GM18861 (cell line): ENCODE results near the gene PARP15.
"Not testable (repeated sequence)": the region's sequence is repeated elsewhere in the genome, so short reads cannot be mapped to it uniquely, and the experiment has no call there.

Source experiments
- ATAC-seq: cut with Tn5 transposase; IDR thresholded peaks from one replicate; pipeline ENCODE4 v1.9.1; 2021; ENCODE audit not compliant: unreplicated experiment

The PARP15 gene

GRCh38 chr3:122577409-122578031 lies at the start of gene PARP15:
TSS of gene PARP15 (plus strand) at chr3:122577650. CDS start at chr3:122577668, 18 bp downstream.
- ATAC-seq = no peak

- no peak for ATAC-seq
These were observed 47.3 kb upstream of the PARP15 start for GRCh38 chr3:122530164-122530563.

DNA sequence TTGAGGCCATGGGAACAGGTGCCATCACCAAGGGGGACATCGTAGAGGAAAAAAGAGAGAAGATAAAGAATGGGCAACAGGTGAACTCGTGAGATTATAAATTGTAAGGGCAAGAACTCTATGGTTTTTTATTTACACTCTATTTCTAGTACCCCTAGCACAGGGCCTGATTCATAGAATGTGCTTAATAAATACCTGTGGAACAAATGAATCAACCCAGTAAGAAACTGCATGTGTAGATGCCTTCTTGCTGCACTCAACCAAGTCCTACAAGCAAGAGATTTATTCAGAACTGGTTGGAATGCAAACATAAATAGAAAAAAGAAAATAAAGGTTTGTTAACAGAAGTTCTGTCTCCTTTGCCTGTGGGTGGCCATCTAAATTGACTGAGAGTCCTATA lies 44.0 kb upstream of the PARP15 start:
- no peak for ATAC-seq

DNA sequence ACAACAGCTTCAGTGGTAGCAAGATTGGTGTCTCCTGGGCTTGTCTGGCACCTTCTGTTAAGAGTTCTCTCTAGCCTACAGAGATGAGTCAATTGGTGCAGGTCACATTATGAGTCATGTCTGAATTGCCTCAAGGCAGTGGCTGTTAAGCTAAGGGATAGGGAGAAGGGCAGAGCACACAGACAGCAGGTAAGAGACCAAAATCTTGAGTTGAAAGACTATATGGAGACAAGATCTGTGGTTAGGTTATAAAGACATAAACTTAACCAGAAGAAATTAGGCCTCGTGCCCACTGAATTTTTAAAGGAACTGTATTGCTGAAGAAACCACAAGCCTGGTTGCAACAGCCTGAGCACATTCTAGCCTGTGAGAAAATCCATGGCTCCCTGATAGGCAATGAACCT lies 43.5 kb upstream of the PARP15 start:
- ATAC-seq = peak; percentile 99

DNA sequence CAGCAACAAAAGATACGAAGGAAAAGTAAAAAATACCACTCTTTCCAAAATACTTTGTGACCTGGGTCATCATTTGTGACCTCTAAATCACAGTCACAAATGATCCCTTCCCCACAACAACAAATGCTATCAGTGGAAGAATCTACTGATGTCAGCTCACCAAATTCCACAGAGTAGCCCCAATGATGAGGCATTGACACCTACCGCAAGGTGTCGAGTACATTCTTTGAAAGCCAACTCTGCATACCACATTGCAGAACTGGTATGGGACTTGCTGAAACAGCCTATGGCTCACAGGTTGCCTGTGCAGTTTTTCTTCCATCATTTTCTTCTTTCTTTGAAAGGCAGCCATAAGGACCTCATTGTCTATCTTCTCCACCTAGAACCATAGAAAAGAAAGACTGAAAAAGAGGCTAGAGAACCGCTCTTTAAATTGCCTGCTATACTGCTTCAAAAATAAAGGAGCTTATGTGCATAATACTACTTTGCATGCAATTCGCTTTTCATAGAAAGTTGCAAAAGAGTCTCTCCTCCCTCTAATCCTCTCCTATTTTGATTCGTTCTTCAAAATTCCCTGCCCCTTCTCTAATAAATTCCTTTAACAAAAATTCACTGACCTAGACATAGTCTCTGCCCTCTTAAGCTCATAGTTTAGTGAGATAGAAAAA lies 41.4 kb upstream of the PARP15 start:
- ATAC-seq = no peak

- no peak for ATAC-seq
These were observed 40.8 kb upstream of the PARP15 start for GRCh38 chr3:122536632-122537001.

DNA sequence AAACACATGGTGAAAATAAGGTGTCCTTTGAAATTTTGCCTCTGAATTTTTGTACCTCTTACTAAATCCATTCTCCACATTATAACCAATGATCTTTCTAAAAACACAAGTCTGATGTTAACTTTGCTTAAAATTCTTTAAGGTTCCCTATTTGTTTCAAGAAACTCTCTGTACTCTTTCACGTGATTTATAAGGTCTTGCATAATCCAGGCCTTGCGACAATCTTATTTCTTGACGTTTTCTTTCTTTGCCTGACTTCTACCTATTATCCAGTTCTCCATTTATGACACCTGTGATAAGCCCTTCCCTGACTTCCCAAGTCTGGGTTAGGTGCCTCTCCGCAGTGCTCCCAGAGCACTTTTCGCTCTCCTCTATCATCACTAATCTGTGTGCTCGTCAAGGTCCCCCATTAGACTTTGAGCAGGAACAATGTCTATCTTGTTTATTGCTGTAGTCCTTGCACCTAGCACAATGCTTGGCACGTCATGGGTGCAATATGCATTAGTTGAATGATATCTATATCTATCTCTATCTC lies 38.4 kb upstream of the PARP15 start:
- ATAC-seq = no peak

- ATAC-seq = no peak
These were observed 31.3 kb upstream of the PARP15 start for GRCh38 chr3:122546151-122546550.

- ATAC-seq = no peak
These were observed 29.4 kb upstream of the PARP15 start for GRCh38 chr3:122548076-122548475.

- no peak for ATAC-seq
These were observed 28.8 kb upstream of the PARP15 start for GRCh38 chr3:122548619-122549018.

- ATAC-seq = no peak
These were observed 24.3 kb upstream of the PARP15 start for GRCh38 chr3:122553171-122553570.

DNA sequence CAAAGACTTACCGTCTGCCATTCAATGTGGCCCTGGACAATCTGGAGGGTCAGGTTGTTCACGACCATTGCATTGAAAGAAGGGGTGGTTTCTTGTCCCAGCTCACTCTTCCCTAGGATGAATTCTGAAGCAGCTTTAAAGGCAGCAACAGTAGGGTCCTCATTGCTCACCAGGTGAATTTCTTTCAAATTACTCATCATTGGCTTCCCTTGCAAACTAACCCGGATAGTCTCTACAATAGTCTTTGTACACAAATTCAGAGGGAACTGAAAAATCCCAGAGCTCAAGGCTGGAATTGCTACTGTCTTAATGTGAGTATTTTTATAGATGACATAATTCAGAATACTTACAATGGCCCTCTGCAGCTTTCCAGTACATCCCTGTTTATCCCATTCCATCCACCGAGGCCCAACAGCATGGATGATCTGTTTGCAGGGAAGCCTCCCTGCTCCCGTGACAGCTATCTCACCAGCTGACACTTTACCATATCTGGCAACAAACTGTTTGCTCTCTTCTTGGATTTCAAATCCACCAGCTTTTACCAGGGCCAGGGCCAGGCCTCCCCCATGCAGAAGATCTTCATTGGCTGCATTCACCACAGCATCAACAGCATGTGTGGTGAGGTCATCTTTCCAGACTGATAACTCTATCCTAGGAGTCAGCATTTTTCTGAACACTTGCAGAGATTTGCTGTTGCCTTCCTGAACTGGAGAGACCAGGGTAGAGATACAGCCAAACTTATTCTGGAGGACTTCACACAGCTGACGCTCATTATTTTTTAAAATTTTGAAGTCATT lies 22.0 kb upstream of the PARP15 start:
- no peak for ATAC-seq

GRCh38 chr3:122557356-122557755 lies 20.1 kb upstream of the PARP15 start:
- no peak for ATAC-seq

GRCh38 chr3:122558605-122559004 lies 18.8 kb upstream of the PARP15 start:
- ATAC-seq = no peak

DNA sequence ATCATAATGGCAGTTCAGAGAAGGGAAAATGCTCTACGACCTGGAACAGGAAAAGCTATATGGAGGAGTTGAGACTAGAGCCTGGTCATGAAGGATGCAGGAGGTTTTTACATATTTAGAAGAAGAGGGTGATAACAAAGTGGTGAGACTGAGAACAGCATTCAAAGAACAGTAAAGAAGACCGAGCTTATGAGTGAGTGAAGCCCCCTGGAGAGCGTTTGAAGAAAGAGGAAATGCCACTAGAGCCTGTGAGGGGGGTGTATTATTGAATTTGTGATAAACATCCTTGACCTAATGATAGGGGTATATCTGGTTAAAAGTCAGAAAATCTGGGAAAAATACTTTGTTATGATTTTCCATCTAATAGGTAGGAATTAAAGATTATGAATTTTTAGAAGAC lies 17.5 kb upstream of the PARP15 start:
- ATAC-seq = no peak

DNA sequence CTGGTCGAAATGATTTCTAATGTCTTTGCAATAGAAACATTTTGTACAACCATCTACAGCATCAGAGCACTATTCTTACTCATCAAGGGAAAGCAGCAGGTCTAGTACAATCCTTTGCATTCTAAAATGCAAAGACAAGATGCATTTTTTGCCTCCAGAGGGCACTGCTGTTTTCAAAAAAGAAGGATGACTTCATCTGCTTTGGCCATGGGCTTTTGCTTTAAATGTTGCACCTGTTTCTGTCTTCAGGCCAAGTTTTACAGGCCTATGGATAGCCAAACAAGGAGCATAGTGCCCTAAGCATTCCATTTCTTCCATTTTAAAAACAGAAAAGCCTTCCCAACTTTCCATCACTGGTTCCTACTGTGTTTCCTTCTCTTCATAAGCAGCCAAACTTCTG lies 16.8 kb upstream of the PARP15 start:
- ATAC-seq = peak; percentile 50

- no peak for ATAC-seq
These were observed 14.3 kb upstream of the PARP15 start for GRCh38 chr3:122562923-122563716.

- ATAC-seq = no peak
These were observed 13.8 kb upstream of the PARP15 start for GRCh38 chr3:122563717-122564025.

DNA sequence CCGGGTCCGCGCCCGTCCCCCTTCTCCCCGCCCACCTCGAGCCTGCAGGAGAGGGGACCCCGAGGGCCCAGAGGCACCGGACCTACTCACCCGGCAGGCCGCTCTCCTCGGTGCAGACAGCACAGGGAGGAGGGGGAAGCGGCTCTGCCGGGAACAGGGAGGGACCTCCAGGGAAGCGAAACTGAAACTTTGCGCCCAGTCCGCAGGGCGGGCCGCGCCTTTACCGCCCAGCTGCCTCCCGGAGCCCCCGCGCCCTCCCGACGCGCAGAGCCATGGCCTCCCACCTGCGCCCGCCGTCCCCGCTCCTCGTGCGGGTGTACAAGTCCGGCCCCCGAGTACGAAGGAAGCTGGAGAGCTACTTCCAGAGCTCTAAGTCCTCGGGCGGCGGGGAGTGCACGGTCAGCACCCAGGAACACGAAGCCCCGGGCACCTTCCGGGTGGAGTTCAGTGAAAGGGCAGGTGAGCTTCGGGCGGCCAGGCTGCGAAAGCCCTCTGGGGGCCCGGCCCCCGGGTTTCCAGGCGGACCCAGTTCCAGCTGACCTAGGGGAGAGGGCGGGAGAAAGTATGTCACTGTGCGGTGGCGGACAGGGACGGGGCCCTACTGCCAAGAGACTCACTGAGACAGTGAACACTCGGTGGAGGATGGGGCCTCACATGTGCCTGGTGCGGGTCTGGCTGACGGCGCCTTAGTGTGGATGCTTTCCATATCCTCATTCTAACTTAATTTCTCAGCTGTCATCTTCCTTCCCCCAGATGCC lies 13.1 kb upstream of the PARP15 start, which contains the start of the genes DTX3L and PARP9:
TSS of gene DTX3L (plus strand) at position 184 of the 758 bp plus-strand sequence. CDS start at position 273, 89 bp downstream.
TSS of gene PARP9 (minus strand) at position 146 of the 758 bp plus-strand sequence. CDS start 4,680 bp downstream, outside the sequence.
- ATAC-seq = peak; percentile 53

DNA sequence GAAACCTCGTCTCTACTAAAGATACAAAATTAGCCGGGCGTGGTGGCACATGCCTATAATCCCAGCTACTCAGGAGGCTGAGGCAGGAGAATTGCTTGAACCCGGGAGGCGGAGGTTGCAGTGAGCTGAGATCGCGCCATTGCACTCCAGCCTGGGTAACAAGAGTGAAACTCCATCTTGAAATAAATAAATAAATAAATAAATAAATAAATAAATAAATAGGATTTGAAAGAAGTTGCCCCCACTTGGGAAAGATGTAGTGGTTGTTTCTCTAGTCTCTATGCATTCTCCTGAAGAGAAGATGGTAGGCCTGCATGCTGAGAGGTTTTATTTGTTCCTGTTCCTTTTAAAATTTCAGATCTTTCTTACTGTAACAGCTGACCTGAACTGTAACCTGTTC lies 9.3 kb upstream of the PARP15 start:
- not testable (repeated sequence) for ATAC-seq
